H7 (cell line): ENCODE data around the gene NHLH1. TPM values are rescaled to one million over a fixed set of nuclear protein-coding genes. Genes with fewer than 3 reads are reported as not detected.

Experiments
- DNase-seq: peaks from one replicate; pipeline ENCODE4 v3.0.0; 2012
- H3K27me3 ChIP-seq: 2 replicates; pipeline ENCODE4 v1.6.0; 2011; ENCODE audit warnings: mild to moderate bottlenecking, low read length; ENCODE audit not compliant: control insufficient read depth, insufficient read depth
- H3K36me3 ChIP-seq: replicated peaks from 2 replicates; pipeline ENCODE4 v1.5.1; 2011; ENCODE audit warnings: low read length; ENCODE audit not compliant: control insufficient read depth, insufficient read depth
- H3K4me3 ChIP-seq: 2 replicates; pipeline ENCODE4 v1.5.1; 2011; ENCODE audit warnings: low read depth, mild to moderate bottlenecking, control low read depth, low read length, moderate library complexity; ENCODE audit not compliant: insufficient read depth
- total RNA-seq: library from RNA; depleted of rRNA; stranded (reverse); fragments of >200 nt; shearing (Covaris generic); gene quantifications from 2 replicates; pipeline ENCODE4 v1.2.3, GENCODE V29; 2014; rRNA removed

The NHLH1 gene
- total RNA-seq: 0.21 and 0.30 TPM in 2 replicates

GRCh38 chr1:160366731-160367515 is at the start of gene NHLH1:
Gene NHLH1, plus strand, starts transcription at chr1:160367071. Its CDS starts 3,661 bp downstream, at chr1:160370732.
- peak; percentile 91 for DNase-seq
- Histone ChIP-seq H3K36me3 (no peaks in the 10 kb centered on the region), H3K27me3 (no peaks in the 10 kb centered on the region), H3K4me3 (no peak within 1 kb of the TSS)

GRCh38 chr1:160322831-160323230 is 44.0 kb upstream of the NHLH1 start:
- Histone ChIP-seq H3K36me3 (peaks cover 17% of the 10 kb centered on the region), H3K4me3 (no peak overlapping the region), H3K27me3 (no peaks in the 10 kb centered on the region)
- DNase-seq: no peak

GRCh38 chr1:160325252-160325651 is 41.6 kb upstream of the NHLH1 start:
- Histone ChIP-seq H3K4me3 (no peak overlapping the region), H3K36me3 (peaks cover 23% of the 10 kb centered on the region), H3K27me3 (no peaks in the 10 kb centered on the region)
- DNase-seq: no peak

- Histone ChIP-seq H3K27me3 (no peaks in the 10 kb centered on the region), H3K4me3 (no peak overlapping the region), H3K36me3 (peaks cover 26% of the 10 kb centered on the region)
- DNase-seq: no peak
Observed at GRCh38 chr1:160326418-160326817, 40.5 kb upstream of the NHLH1 start.

GRCh38 chr1:160328184-160328583 is 38.7 kb upstream of the NHLH1 start:
- no peaks in the 10 kb centered on the region for H3K27me3 ChIP-seq
- no peak overlapping the region for H3K4me3 ChIP-seq
- peaks cover 31% of the 10 kb centered on the region for H3K36me3 ChIP-seq
- no peak for DNase-seq

GRCh38 chr1:160330119-160330518 is 36.8 kb upstream of the NHLH1 start:
- DNase-seq: no peak
- H3K36me3 ChIP-seq: peaks cover 33% of the 10 kb centered on the region
- no peak overlapping the region for H3K4me3 ChIP-seq
- no peaks in the 10 kb centered on the region for H3K27me3 ChIP-seq

- DNase-seq: no peak
- Histone ChIP-seq H3K4me3 (no peak overlapping the region), H3K36me3 (peaks cover 25% of the 10 kb centered on the region), H3K27me3 (no peaks in the 10 kb centered on the region)
Observed at GRCh38 chr1:160332516-160332915, 34.4 kb upstream of the NHLH1 start.

GRCh38 chr1:160338580-160338979 is 28.3 kb upstream of the NHLH1 start:
- H3K36me3 ChIP-seq: peaks cover 18% of the 10 kb centered on the region
- no peaks in the 10 kb centered on the region for H3K27me3 ChIP-seq
- no peak for DNase-seq
- H3K4me3 ChIP-seq: no peak overlapping the region

GRCh38 chr1:160340146-160340545 is 26.7 kb upstream of the NHLH1 start:
- Histone ChIP-seq H3K36me3 (peaks cover 15% of the 10 kb centered on the region), H3K27me3 (no peaks in the 10 kb centered on the region), H3K4me3 (no peak overlapping the region)
- no peak for DNase-seq

- Histone ChIP-seq H3K4me3 (no peak overlapping the region), H3K27me3 (no peaks in the 10 kb centered on the region), H3K36me3 (peaks cover 15% of the 10 kb centered on the region)
- DNase-seq: no peak
Observed at GRCh38 chr1:160340866-160341265, 26.0 kb upstream of the NHLH1 start.

GRCh38 chr1:160342526-160342925 is 24.3 kb upstream of the NHLH1 start:
- H3K4me3 ChIP-seq: peak overlapping the region; percentile 73
- peaks cover 15% of the 10 kb centered on the region for H3K36me3 ChIP-seq
- no peaks in the 10 kb centered on the region for H3K27me3 ChIP-seq
- no peak for DNase-seq

GRCh38 chr1:160342953-160343869 is 23.7 kb upstream of the NHLH1 start, which contains the start of the genes COPA and NCSTN:
Gene COPA, minus strand, starts transcription at chr1:160343250. Its CDS starts 80 bp downstream, at chr1:160343170.
Gene NCSTN, plus strand, starts transcription at chr1:160343383. Its CDS starts 14 bp downstream, at chr1:160343397.
- H3K4me3 ChIP-seq: peak within 1 kb of the TSS; percentile 73
- DNase-seq: peak; percentile 93
- H3K36me3 ChIP-seq: peaks cover 14% of the 10 kb centered on the region
- H3K27me3 ChIP-seq: no peaks in the 10 kb centered on the region

GRCh38 chr1:160344241-160344640 is 22.6 kb upstream of the NHLH1 start:
- H3K36me3 ChIP-seq: peaks cover 7% of the 10 kb centered on the region
- H3K27me3 ChIP-seq: no peaks in the 10 kb centered on the region

GRCh38 chr1:160344936-160345335 is 21.9 kb upstream of the NHLH1 start:
- Histone ChIP-seq H3K27me3 (no peaks in the 10 kb centered on the region), H3K36me3 (peaks cover 7% of the 10 kb centered on the region), H3K4me3 (no peak overlapping the region)
- DNase-seq: no peak

More at GRCh38 chr1:160344241-160344640, 22.6 kb upstream of the NHLH1 start:
- no peak for DNase-seq
- no peak overlapping the region for H3K4me3 ChIP-seq
